ENCODE data around the gene SWAP70. TPM values are rescaled to one million over a fixed set of nuclear protein-coding genes. Genes with fewer than 3 reads are reported as not detected.

The SWAP70 gene
- polyA plus RNA-seq, 2 donors: 7.4 TPM

GRCh38 chr11:9664276-9665171 lies 647 bp downstream of the SWAP70 start:
- peak overlapping the region; percentile 87 to 97 for H3K27ac ChIP-seq (ENCODE audit: low read depth in 2 of 2, low read length in 1 of 2)
- peaks cover 0 to 3% of the 10 kb centered on the region in 2 donors for H3K4me1 ChIP-seq (ENCODE audit: control insufficient read depth in 2 of 2, insufficient read depth in 2 of 2, low read length in 1 of 2)
- no peaks in the 10 kb centered on the region for H3K36me3 ChIP-seq (ENCODE audit: control insufficient read depth in 2 of 2, insufficient read depth in 2 of 2, low read length in 1 of 2)
- H3K27me3 ChIP-seq (ENCODE audit: control insufficient read depth in 1 of 2, insufficient read depth in 2 of 2, low read length in 2 of 2): no peaks in the 10 kb centered on the region
- 2 to 5% methylated on average over 40 to 43 of the region's 43 CpGs for WGBS, 2 donors
- H3K9me3 ChIP-seq (ENCODE audit: control insufficient read depth in 2 of 2, insufficient read depth in 1 of 2, low read depth in 1 of 2, low read length in 1 of 2): no peaks in the 10 kb centered on the region
- peak overlapping the region; percentile 69 to 81 for H3K4me3 ChIP-seq (ENCODE audit: low read depth in 1 of 2, low read length in 2 of 2)

- H3K4me1 ChIP-seq (ENCODE audit: control insufficient read depth in 2 of 2, insufficient read depth in 2 of 2, low read length in 1 of 2): peaks cover 0 to 3% of the 10 kb centered on the region in 2 donors
- H3K36me3 ChIP-seq (ENCODE audit: control insufficient read depth in 2 of 2, insufficient read depth in 2 of 2, low read length in 1 of 2): no peaks in the 10 kb centered on the region
- no peaks in the 10 kb centered on the region for H3K27me3 ChIP-seq (ENCODE audit: control insufficient read depth in 1 of 2, insufficient read depth in 2 of 2, low read length in 2 of 2)
- H3K9me3 ChIP-seq (ENCODE audit: control insufficient read depth in 2 of 2, insufficient read depth in 1 of 2, low read depth in 1 of 2, low read length in 1 of 2): no peaks in the 10 kb centered on the region
- no peak overlapping the region for H3K4me3 ChIP-seq (ENCODE audit: low read depth in 1 of 2, low read length in 2 of 2)
- no peak overlapping the region for H3K27ac ChIP-seq (ENCODE audit: low read depth in 2 of 2, low read length in 1 of 2)
- WGBS, 2 donors: 95 to 97% methylated on average over 2 of the region's 2 CpGs
These were observed 1.9 kb downstream of the SWAP70 start for GRCh38 chr11:9665749-9666148.

- Histone ChIP-seq H3K27ac (ENCODE audit: low read depth in 2 of 2, low read length in 1 of 2) (no peak overlapping the region), H3K9me3 (ENCODE audit: control insufficient read depth in 2 of 2, insufficient read depth in 1 of 2, low read depth in 1 of 2, low read length in 1 of 2) (no peaks in the 10 kb centered on the region), H3K4me3 (ENCODE audit: low read depth in 1 of 2, low read length in 2 of 2) (no peak overlapping the region), H3K36me3 (ENCODE audit: control insufficient read depth in 2 of 2, insufficient read depth in 2 of 2, low read length in 1 of 2) (no peaks in the 10 kb centered on the region), H3K4me1 (ENCODE audit: control insufficient read depth in 2 of 2, insufficient read depth in 2 of 2, low read length in 1 of 2) (no peaks in the 10 kb centered on the region), H3K27me3 (ENCODE audit: control insufficient read depth in 1 of 2, insufficient read depth in 2 of 2, low read length in 2 of 2) (no peaks in the 10 kb centered on the region)
- 91 to 99% methylated on average over 6 of the region's 6 CpGs for WGBS, 2 donors
These were observed 6.1 kb downstream of the SWAP70 start for GRCh38 chr11:9669954-9670353.

GRCh38 chr11:9672288-9672916 lies 8.5 kb downstream of the SWAP70 start:
- WGBS, 2 donors: 82 to 86% methylated on average over 3 of the region's 3 CpGs

GRCh38 chr11:9672918-9673317 lies 9.0 kb downstream of the SWAP70 start:
- no peak overlapping the region for H3K27ac ChIP-seq (ENCODE audit: low read depth in 2 of 2, low read length in 1 of 2)
- no peaks in the 10 kb centered on the region for H3K9me3 ChIP-seq (ENCODE audit: control insufficient read depth in 2 of 2, insufficient read depth in 1 of 2, low read depth in 1 of 2, low read length in 1 of 2)
- H3K27me3 ChIP-seq (ENCODE audit: control insufficient read depth in 1 of 2, insufficient read depth in 2 of 2, low read length in 2 of 2): no peaks in the 10 kb centered on the region
- no peaks in the 10 kb centered on the region for H3K4me1 ChIP-seq (ENCODE audit: control insufficient read depth in 2 of 2, insufficient read depth in 2 of 2, low read length in 1 of 2)
- H3K36me3 ChIP-seq (ENCODE audit: control insufficient read depth in 2 of 2, insufficient read depth in 2 of 2, low read length in 1 of 2): no peaks in the 10 kb centered on the region
- no peak overlapping the region for H3K4me3 ChIP-seq (ENCODE audit: low read depth in 1 of 2, low read length in 2 of 2)
- WGBS, 2 donors: 96 to 97% methylated on average over 4 of the region's 4 CpGs

More at GRCh38 chr11:9672288-9672916, 8.5 kb downstream of the SWAP70 start:
- H3K36me3 ChIP-seq (ENCODE audit: control insufficient read depth in 2 of 2, insufficient read depth in 2 of 2, low read length in 1 of 2): no peaks in the 10 kb centered on the region
- no peak overlapping the region for H3K27ac ChIP-seq (ENCODE audit: low read depth in 2 of 2, low read length in 1 of 2)
- no peaks in the 10 kb centered on the region for H3K27me3 ChIP-seq (ENCODE audit: control insufficient read depth in 1 of 2, insufficient read depth in 2 of 2, low read length in 2 of 2)
- H3K4me1 ChIP-seq (ENCODE audit: control insufficient read depth in 2 of 2, insufficient read depth in 2 of 2, low read length in 1 of 2): no peaks in the 10 kb centered on the region
- H3K9me3 ChIP-seq (ENCODE audit: control insufficient read depth in 2 of 2, insufficient read depth in 1 of 2, low read depth in 1 of 2, low read length in 1 of 2): no peaks in the 10 kb centered on the region
- H3K4me3 ChIP-seq (ENCODE audit: low read depth in 1 of 2, low read length in 2 of 2): no peak overlapping the region

GRCh38 chr11:9675691-9676090 lies 11.8 kb downstream of the SWAP70 start:
- 48 to 53% methylated on average over 3 of the region's 3 CpGs for WGBS, 2 donors
- H3K4me3 ChIP-seq (ENCODE audit: low read depth in 1 of 2, low read length in 2 of 2): no peak overlapping the region
- no peaks in the 10 kb centered on the region for H3K9me3 ChIP-seq (ENCODE audit: control insufficient read depth in 2 of 2, insufficient read depth in 1 of 2, low read depth in 1 of 2, low read length in 1 of 2)
- H3K4me1 ChIP-seq (ENCODE audit: control insufficient read depth in 2 of 2, insufficient read depth in 2 of 2, low read length in 1 of 2): no peaks in the 10 kb centered on the region
- no peak overlapping the region for H3K27ac ChIP-seq (ENCODE audit: low read depth in 2 of 2, low read length in 1 of 2)
- H3K27me3 ChIP-seq (ENCODE audit: control insufficient read depth in 1 of 2, insufficient read depth in 2 of 2, low read length in 2 of 2): no peaks in the 10 kb centered on the region
- H3K36me3 ChIP-seq (ENCODE audit: control insufficient read depth in 2 of 2, insufficient read depth in 2 of 2, low read length in 1 of 2): no peaks in the 10 kb centered on the region

GRCh38 chr11:9677951-9678350 lies 14.1 kb downstream of the SWAP70 start:
- peaks cover 0 to 2% of the 10 kb centered on the region in 2 donors for H3K4me1 ChIP-seq (ENCODE audit: control insufficient read depth in 2 of 2, insufficient read depth in 2 of 2, low read length in 1 of 2)
- H3K36me3 ChIP-seq (ENCODE audit: control insufficient read depth in 2 of 2, insufficient read depth in 2 of 2, low read length in 1 of 2): no peaks in the 10 kb centered on the region
- no peak overlapping the region for H3K27ac ChIP-seq (ENCODE audit: low read depth in 2 of 2, low read length in 1 of 2)
- no peak overlapping the region for H3K4me3 ChIP-seq (ENCODE audit: low read depth in 1 of 2, low read length in 2 of 2)
- no peaks in the 10 kb centered on the region for H3K27me3 ChIP-seq (ENCODE audit: control insufficient read depth in 1 of 2, insufficient read depth in 2 of 2, low read length in 2 of 2)
- H3K9me3 ChIP-seq (ENCODE audit: control insufficient read depth in 2 of 2, insufficient read depth in 1 of 2, low read depth in 1 of 2, low read length in 1 of 2): no peaks in the 10 kb centered on the region

GRCh38 chr11:9678576-9678975 lies 14.7 kb downstream of the SWAP70 start:
- Histone ChIP-seq H3K27ac (ENCODE audit: low read depth in 2 of 2, low read length in 1 of 2) (no peak overlapping the region), H3K9me3 (ENCODE audit: control insufficient read depth in 2 of 2, insufficient read depth in 1 of 2, low read depth in 1 of 2, low read length in 1 of 2) (no peaks in the 10 kb centered on the region), H3K36me3 (ENCODE audit: control insufficient read depth in 2 of 2, insufficient read depth in 2 of 2, low read length in 1 of 2) (no peaks in the 10 kb centered on the region), H3K4me3 (ENCODE audit: low read depth in 1 of 2, low read length in 2 of 2) (no peak overlapping the region), H3K27me3 (ENCODE audit: control insufficient read depth in 1 of 2, insufficient read depth in 2 of 2, low read length in 2 of 2) (no peaks in the 10 kb centered on the region), H3K4me1 (ENCODE audit: control insufficient read depth in 2 of 2, insufficient read depth in 2 of 2, low read length in 1 of 2) (peaks cover 0 to 2% of the 10 kb centered on the region in 2 donors)
- 85 to 88% methylated on average over 4 of the region's 4 CpGs for WGBS, 2 donors

- no peaks in the 10 kb centered on the region for H3K36me3 ChIP-seq (ENCODE audit: control insufficient read depth in 2 of 2, insufficient read depth in 2 of 2, low read length in 1 of 2)
- no peaks in the 10 kb centered on the region for H3K9me3 ChIP-seq (ENCODE audit: control insufficient read depth in 2 of 2, insufficient read depth in 1 of 2, low read depth in 1 of 2, low read length in 1 of 2)
- no peak overlapping the region for H3K4me3 ChIP-seq (ENCODE audit: low read depth in 1 of 2, low read length in 2 of 2)
- no peaks in the 10 kb centered on the region for H3K27me3 ChIP-seq (ENCODE audit: control insufficient read depth in 1 of 2, insufficient read depth in 2 of 2, low read length in 2 of 2)
- 92 to 94% methylated on average over 4 of the region's 4 CpGs for WGBS, 2 donors
- peaks cover 0 to 2% of the 10 kb centered on the region in 2 donors for H3K4me1 ChIP-seq (ENCODE audit: control insufficient read depth in 2 of 2, insufficient read depth in 2 of 2, low read length in 1 of 2)
- no peak overlapping the region for H3K27ac ChIP-seq (ENCODE audit: low read depth in 2 of 2, low read length in 1 of 2)
These were observed 16.2 kb downstream of the SWAP70 start for GRCh38 chr11:9680028-9680427.

All from esophagus (tissue), 2 donors.